Neural progenitor cell (in vitro differentiated cells): Measurements from ENCODE around the gene GLIS2. TPM values are rescaled to one million over a fixed set of nuclear protein-coding genes. Genes with fewer than 3 reads are reported as not detected.

Source experiments
- DNase-seq: peaks from one replicate; pipeline ENCODE4 v3.0.0-alpha.2; 2016; ENCODE audit warnings: low spot score
- H2AFZ ChIP-seq: fragments of 200-600 bp; sonication (generic); replicated peaks from 2 replicates; pipeline ENCODE4 v1.6.1; 2016; ENCODE audit warnings: antibody characterized with exemption
- H3F3A ChIP-seq: fragments of 200-600 bp; sonication (generic); 2 replicates; pipeline ENCODE4 v1.6.1; 2016; ENCODE audit warnings: antibody characterized with exemption, low read depth
- H3K27ac ChIP-seq: fragments of 200-600 bp; sonication (generic); 2 replicates; pipeline ENCODE4 v1.5.1; 2016; ENCODE audit warnings: mild to moderate bottlenecking
- H3K27me3 ChIP-seq: fragments of 200-600 bp; sonication (generic); 2 replicates; pipeline ENCODE4 v1.6.1; 2016; ENCODE audit warnings: mild to moderate bottlenecking, moderate library complexity
- H3K36me3 ChIP-seq: fragments of 200-600 bp; sonication (generic); 2 replicates; pipeline ENCODE4 v1.5.1; 2016
- H3K4me1 ChIP-seq: fragments of 200-600 bp; sonication (generic); 2 replicates; pipeline ENCODE4 v1.6.1; 2016; ENCODE audit warnings: mixed run types
- H3K4me2 ChIP-seq: fragments of 200-600 bp; sonication (generic); 2 replicates; pipeline ENCODE4 v1.6.1; 2016
- H3K4me3 ChIP-seq: fragments of 200-600 bp; sonication (generic); 2 replicates; pipeline ENCODE4 v1.5.1; 2016
- H3K79me2 ChIP-seq: fragments of 200-600 bp; sonication (generic); 2 replicates; pipeline ENCODE4 v1.6.1; 2016; ENCODE audit warnings: low read depth
- H3K9ac ChIP-seq: fragments of 200-600 bp; sonication (generic); 2 replicates; pipeline ENCODE4 v1.6.1; 2016
- H3K9me3 ChIP-seq: fragments of 200-600 bp; sonication (generic); 2 replicates; pipeline ENCODE4 v1.5.1; 2016; ENCODE audit warnings: low read depth
- H4K20me1 ChIP-seq: fragments of 200-600 bp; sonication (generic); 2 replicates; pipeline ENCODE4 v1.6.1; 2016; ENCODE audit warnings: low read depth
- H3K27ac Mint-ChIP-seq: 3 replicates; pipeline ENCODE4 v1.8.0; 2021; ENCODE audit warnings: mixed read lengths
- H3K27me3 Mint-ChIP-seq: 2 replicates; pipeline ENCODE4 v1.8.0; 2022; ENCODE audit warnings: low read depth, mild to moderate bottlenecking, inconsistent platforms, moderate library complexity, mixed read lengths; ENCODE audit not compliant: insufficient read depth
- H3K36me3 Mint-ChIP-seq: 3 replicates; pipeline ENCODE4 v1.8.0; 2021; ENCODE audit warnings: mixed read lengths
- H3K4me1 Mint-ChIP-seq: 3 replicates; pipeline ENCODE4 v1.8.0; 2021; ENCODE audit warnings: mixed read lengths
- H3K4me3 Mint-ChIP-seq: 3 replicates; pipeline ENCODE4 v1.8.0; 2021; ENCODE audit warnings: mild to moderate bottlenecking, moderate library complexity, mixed read lengths
- H3K9me3 Mint-ChIP-seq: 3 replicates; pipeline ENCODE4 v1.8.0; 2020; ENCODE audit warnings: mixed read lengths
- CTCF ChIP-seq: fragments of 200-600 bp; sonication (generic); IDR thresholded peaks from 2 replicates; pipeline ENCODE4 v1.5.1; 2017; ENCODE audit warnings: antibody characterized with exemption, mild to moderate bottlenecking
- EZH2 ChIP-seq: fragments of 200-600 bp; sonication (generic); IDR thresholded peaks from 2 replicates; pipeline ENCODE4 v1.6.1; 2017; ENCODE audit warnings: antibody characterized with exemption, mild to moderate bottlenecking, moderate library complexity
- EZH2phosphoT487 ChIP-seq: fragments of 200-600 bp; sonication (generic); IDR thresholded peaks from 2 replicates; pipeline ENCODE4 v1.6.1; 2017; ENCODE audit warnings: antibody characterized with exemption
- total RNA-seq: library from RNA; depleted of rRNA; stranded (reverse); fragments of >200 nt; gene quantifications from 2 replicates; pipeline ENCODE4 v1.2.3, GENCODE V29; 2015; ENCODE audit warnings: low replicate concordance

GLIS2 gene
- total RNA-seq, 1 donor from 2014 or later = 0.15 TPM

- peaks cover 34% of the 10 kb centered on the region for H3K4me1 ChIP-seq
- H3K36me3 ChIP-seq = no peaks in the 10 kb centered on the region
- no peak overlapping the region for H3K4me2 ChIP-seq
- H3K27me3 Mint-ChIP-seq = no peaks in the 10 kb centered on the region
- no peak for DNase-seq
- no peak overlapping the region for H2AFZ ChIP-seq
- H3K36me3 Mint-ChIP-seq = no peaks in the 10 kb centered on the region
- H3K27ac Mint-ChIP-seq = no peak overlapping the region
- no peak overlapping the region for H3K4me3 Mint-ChIP-seq
- H3K27ac ChIP-seq = no peak overlapping the region
- peaks cover 14% of the 10 kb centered on the region for H3F3A ChIP-seq
- no peaks in the 10 kb centered on the region for H3K9me3 Mint-ChIP-seq
- TF ChIP-seq EZH2phosphoT487 = no peak
- TF ChIP-seq CTCF = no peak
- TF ChIP-seq EZH2 = no peak
- H3K9me3 ChIP-seq = no peaks in the 10 kb centered on the region
- peaks cover 41% of the 10 kb centered on the region for H3K79me2 ChIP-seq
- H4K20me1 ChIP-seq = peaks cover 92% of the 10 kb centered on the region
- H3K4me1 Mint-ChIP-seq = peaks cover 28% of the 10 kb centered on the region
- H3K9ac ChIP-seq = no peak overlapping the region
- no peaks in the 10 kb centered on the region for H3K27me3 ChIP-seq
- no peak overlapping the region for H3K4me3 ChIP-seq
Observed at GRCh38 chr16:4320571-4321137, 4.8 kb downstream of the GLIS2 start.

- Histone ChIP-seq H3K36me3 (no peaks in the 10 kb centered on the region), H3F3A (peaks cover 18% of the 10 kb centered on the region), H3K9ac (no peak overlapping the region), H3K4me1 (peaks cover 34% of the 10 kb centered on the region), H4K20me1 (peaks cover 95% of the 10 kb centered on the region), H3K27me3 (no peaks in the 10 kb centered on the region), H3K4me2 (no peak overlapping the region), H3K9me3 (no peaks in the 10 kb centered on the region), H3K27ac (no peak overlapping the region), H3K79me2 (peaks cover 40% of the 10 kb centered on the region), H2AFZ (no peak overlapping the region), H3K4me3 (no peak overlapping the region)
- DNase-seq = no peak
- no peaks in the 10 kb centered on the region for H3K9me3 Mint-ChIP-seq
- TF ChIP-seq EZH2phosphoT487 (no peak), EZH2 (no peak), CTCF (no peak)
- H3K27ac Mint-ChIP-seq = no peak overlapping the region
- no peaks in the 10 kb centered on the region for H3K36me3 Mint-ChIP-seq
- peaks cover 28% of the 10 kb centered on the region for H3K4me1 Mint-ChIP-seq
- no peak overlapping the region for H3K4me3 Mint-ChIP-seq
- H3K27me3 Mint-ChIP-seq = no peaks in the 10 kb centered on the region
Observed at GRCh38 chr16:4321286-4322120, 5.6 kb downstream of the GLIS2 start.

- H3K27ac ChIP-seq = no peak overlapping the region
- H4K20me1 ChIP-seq = peaks cover 94% of the 10 kb centered on the region
- Mint-ChIP-seq H3K4me3 (no peak overlapping the region), H3K4me1 (peaks cover 32% of the 10 kb centered on the region), H3K27me3 (no peaks in the 10 kb centered on the region), H3K27ac (no peak overlapping the region), H3K36me3 (no peaks in the 10 kb centered on the region), H3K9me3 (no peaks in the 10 kb centered on the region)
- H3K4me3 ChIP-seq = no peak overlapping the region
- H3K27me3 ChIP-seq = no peaks in the 10 kb centered on the region
- no peak overlapping the region for H3K9ac ChIP-seq
- H3K4me1 ChIP-seq = peaks cover 27% of the 10 kb centered on the region
- H3K79me2 ChIP-seq = peaks cover 31% of the 10 kb centered on the region
- H3K4me2 ChIP-seq = no peak overlapping the region
- H3K9me3 ChIP-seq = no peaks in the 10 kb centered on the region
- DNase-seq = no peak
- H3K36me3 ChIP-seq = no peaks in the 10 kb centered on the region
- no peak overlapping the region for H2AFZ ChIP-seq
- no peak for TF ChIP-seq EZH2
- no peak for TF ChIP-seq EZH2phosphoT487
- TF ChIP-seq CTCF = no peak
- peaks cover 21% of the 10 kb centered on the region for H3F3A ChIP-seq
Observed at GRCh38 chr16:4322121-4323052, 6.5 kb downstream of the GLIS2 start.
